Fibroblast of gingiva (primary cell): ENCODE results near the gene SLC29A3.
"Not testable (repeated sequence)": the region's sequence is repeated elsewhere in the genome, so short reads cannot be mapped to it uniquely, and the experiment has no call there.

Experiments used
- DNase-seq: peaks from one replicate; pipeline ENCODE4 v3.0.0-alpha.2; 2011; ENCODE audit warnings: low read depth

The SLC29A3 gene

DNA sequence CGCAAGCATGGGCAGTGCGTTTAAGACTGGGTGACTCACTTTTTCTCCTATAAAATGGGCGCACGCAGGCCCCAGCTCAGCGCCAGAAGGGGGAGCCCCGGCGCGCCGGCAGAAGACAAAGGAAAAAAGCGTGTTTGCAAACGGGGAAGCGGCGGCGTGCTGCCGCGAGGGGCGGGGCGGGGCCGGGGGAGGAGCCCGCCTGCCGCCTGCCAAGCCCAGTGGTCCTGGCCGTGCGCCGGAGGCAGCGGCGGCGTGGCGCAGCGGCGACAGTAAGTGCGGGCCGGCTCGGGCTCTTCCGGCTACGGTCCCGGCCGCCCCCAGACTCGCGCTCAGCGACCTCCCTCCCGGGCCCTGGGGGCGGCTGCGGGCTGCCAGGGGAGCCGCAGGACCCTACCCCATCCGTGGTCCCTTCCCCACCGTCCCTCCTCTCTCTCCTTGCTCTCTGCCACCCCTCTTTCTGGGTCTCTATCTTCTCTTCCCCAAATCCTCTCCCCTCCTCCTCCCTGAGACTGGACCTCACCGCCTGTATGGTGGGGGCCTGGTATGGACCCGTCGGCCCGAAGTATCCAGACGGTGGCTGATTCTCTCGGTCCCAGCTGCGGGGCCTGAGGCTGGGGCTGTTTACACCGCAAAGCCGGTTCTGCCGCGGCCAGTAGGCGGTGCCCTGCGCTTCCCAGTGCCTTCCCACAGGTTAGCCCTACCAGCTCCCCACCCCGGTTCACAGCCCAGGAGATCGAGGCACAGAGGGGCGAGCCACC, at the start of gene SLC29A3:
SLC29A3 (plus strand) TSS at position 218 of the 758 bp plus-strand sequence; CDS start at position 269, 51 bp downstream.
- peak; percentile 77 for DNase-seq

GRCh38 chr10:71269301-71270288, 49.5 kb upstream of the SLC29A3 start:
- DNase-seq = no peak

- peak; percentile 63 for DNase-seq
These were observed 48.5 kb upstream of the SLC29A3 start for GRCh38 chr10:71270301-71271220.

DNA sequence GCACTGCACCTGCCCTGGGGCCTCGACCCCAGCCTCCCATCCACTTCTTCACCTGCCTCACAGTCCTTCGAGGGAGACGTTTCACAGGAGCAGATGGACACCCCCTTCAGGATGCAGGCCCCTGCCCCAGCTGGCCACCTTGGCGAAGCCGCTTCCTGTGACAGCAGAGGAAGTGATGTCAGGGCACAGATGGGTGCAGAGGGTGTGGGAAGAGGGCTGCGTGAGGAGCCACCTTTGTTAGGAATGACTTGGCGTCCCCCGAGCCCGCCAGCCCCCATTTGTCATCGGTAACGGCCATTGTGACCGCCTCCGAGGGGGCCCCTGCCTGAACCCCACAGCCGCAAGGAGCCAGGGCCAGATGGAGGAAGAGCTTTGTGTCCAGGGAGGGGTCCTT, 47.4 kb upstream of the SLC29A3 start:
- no peak for DNase-seq

DNA sequence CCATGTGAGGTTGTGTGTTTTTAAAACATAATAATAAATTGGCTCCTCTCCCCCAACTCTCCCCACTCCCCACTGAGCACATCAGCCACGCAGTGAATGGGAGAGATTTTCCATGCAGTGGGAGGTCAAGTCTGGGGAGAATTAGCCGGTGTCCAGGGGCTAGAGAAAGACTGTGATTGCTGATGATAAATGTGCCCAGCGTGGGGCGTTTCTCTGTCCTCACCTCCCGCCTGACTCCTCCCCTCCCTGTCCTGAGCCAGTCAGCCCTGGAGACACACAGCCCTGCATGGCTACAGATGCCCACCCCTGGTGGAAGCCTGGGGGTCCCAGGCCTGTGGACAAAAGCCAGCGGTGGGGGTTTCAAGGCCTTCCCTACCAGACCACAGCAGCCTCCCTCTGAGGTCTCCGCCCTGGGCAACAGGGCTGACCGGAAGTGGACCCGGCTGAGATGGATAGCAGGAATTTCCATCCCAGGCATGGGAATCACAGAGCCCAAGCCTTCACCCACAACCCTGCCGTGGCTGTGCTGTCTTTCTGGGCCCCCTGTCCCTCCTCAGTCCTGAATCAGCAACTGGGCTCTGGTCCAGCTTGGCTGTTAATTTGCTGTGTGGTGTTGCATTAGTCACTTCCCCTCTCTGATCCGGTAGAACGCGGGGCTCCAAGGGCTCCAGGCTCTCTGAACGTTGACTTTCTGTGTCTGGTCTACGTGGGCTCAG, 46.8 kb upstream of the SLC29A3 start:
- DNase-seq = no peak

DNA sequence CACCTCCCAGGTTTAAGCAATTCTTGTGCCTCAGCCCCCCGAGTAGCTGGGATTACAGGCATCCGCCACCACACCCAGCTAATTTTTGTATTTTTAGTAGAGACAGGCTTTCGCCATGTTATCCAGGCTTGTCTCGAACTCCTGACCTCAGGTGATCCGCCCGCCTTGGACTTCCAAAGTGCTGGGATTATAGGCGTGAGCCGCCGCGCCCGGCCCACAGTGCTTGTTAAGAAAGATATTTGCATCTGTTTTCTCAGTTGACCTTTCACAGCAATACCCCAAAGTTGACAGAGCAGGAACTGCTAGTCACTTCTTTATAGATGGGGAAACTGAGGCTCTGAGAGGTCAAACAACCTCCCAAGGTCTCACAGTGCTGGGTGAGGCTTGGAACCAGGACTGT, 46.1 kb upstream of the SLC29A3 start:
- not testable (repeated sequence) for DNase-seq

DNA sequence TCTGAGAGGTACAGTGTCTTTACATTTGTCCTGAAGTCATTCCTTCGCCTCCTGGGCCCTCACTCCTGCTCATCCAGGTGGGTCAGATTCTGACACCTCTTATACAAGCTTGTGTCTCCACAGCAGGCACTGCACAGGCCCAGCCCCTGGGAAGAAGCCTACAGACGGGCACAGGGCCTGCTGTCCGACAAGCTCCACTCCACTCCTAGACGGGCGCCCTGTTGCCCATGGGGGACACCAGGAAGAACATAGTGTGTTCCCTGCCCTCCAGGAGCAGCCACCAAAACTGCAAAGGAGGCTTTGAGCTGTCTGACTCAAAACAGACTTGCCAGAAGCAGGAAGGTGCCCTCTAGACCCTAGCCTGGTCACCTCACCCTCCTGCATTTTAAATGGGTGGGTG, 45.6 kb upstream of the SLC29A3 start:
- DNase-seq = no peak

- no peak for DNase-seq
These were observed 43.9 kb upstream of the SLC29A3 start for GRCh38 chr10:71274901-71275796.

DNA sequence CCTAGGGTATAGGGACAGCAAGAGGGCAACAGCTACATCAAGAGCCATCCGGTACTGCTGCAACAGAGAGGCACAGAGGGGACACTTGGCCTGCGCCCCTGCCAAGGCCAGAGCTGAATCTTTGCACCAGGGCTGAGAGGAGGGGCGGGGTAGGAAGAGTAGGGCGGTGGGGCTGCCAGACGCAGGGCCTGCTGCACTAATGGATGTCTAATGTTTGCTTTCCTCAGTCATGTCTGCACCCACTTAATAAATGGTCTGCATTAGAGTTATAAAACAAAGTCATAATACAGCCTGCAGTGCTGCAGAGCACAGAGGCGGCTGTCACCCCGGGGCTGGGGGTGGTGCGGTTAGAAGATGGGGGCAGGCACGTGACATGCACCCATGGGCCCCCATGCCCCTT, 42.2 kb upstream of the SLC29A3 start:
- DNase-seq = no peak

GRCh38 chr10:71277914-71278665, 41.0 kb upstream of the SLC29A3 start:
- no peak for DNase-seq

- DNase-seq = no peak
These were observed 40.1 kb upstream of the SLC29A3 start for GRCh38 chr10:71278691-71279588.

- DNase-seq = no peak
These were observed 39.4 kb upstream of the SLC29A3 start for GRCh38 chr10:71279590-71280170.

GRCh38 chr10:71280216-71280615, 38.8 kb upstream of the SLC29A3 start:
- peak; percentile 23 for DNase-seq

GRCh38 chr10:71280825-71281224, 38.2 kb upstream of the SLC29A3 start:
- DNase-seq = no peak

DNA sequence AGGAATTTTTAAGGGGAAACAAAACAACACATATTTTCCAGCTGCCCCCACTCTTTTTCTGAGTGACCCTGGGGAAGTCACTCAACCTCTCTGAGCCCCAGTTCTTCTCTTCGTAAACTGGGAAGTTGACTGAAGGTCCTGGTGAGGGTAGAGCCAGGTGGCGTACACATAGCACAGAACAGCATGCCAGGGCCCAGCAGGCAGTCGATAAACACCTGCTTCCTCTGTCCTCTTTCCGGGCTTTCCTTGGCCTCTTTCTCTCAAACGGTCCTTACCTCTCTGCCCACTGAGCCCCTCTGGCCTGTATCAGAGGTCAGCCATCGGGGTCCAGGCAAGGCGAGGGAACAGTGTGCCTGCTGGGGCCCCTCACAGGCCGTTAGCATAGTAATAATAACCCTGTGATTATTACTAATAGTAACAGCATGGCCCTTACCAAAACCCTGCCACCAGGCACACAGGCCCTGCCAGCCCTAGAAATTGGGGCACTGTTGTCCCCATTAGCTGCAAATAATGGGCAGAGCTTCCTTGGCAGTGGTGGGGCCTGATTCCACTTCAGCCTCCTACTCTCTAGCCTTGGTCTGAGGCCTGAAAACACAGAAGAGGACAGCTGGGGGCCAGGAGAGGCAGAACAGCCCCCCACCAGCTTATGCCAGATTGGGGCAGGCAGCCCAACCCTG, 37.3 kb upstream of the SLC29A3 start:
- DNase-seq = no peak

- no peak for DNase-seq
These were observed 36.8 kb upstream of the SLC29A3 start for GRCh38 chr10:71282323-71282680.

DNA sequence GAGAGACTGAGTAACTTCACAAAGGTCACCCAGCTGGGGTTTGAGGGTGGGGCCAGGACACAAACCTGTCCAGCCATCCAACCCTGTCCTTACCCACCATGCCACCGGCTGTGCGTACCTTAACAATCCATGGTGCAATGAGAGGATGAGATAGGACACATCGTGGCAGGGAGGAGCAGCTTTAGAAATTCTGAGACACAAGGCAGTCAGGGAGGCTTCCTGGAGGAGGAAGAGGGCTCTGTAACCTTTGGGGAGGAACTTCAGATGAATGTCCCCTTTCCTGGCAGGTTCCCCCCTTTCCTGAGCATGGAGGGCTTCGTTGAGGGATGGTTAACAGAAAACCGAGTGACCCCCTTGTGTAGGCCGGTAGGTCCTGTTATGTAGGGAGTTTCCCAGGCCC, 35.6 kb upstream of the SLC29A3 start:
- DNase-seq = no peak
